Hematopoietic multipotent progenitor cell treated with erythropoietin and hydrocortisone succinate and interleukin-3 and kit ligand, for 15 days (in vitro differentiated cells): ENCODE results near the gene NUB1.

Source experiments
- DNase-seq: peaks from one replicate; pipeline ENCODE4 v3.0.0-alpha.2; 2015; ENCODE audit warnings: low spot score

Gene NUB1

DNA sequence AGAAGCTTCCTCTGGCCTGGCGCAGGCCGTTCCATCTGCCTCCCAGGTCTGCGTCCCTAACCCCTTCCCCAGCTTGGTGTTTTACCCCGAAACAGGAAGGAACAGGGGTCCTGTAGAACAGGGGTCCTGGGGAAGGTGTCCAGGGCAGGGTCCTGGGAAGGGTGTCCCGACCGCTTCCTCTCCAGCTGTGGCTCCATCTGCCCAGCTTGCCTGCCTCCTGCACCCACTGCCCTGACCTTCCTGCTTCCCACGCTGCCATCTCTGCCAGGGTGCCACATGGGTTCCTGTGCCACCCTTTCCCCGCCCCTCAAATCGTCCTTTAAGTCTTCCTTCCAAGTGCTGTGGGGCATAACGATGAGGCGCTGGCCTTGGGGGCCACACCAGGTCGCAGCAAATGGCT is 35.8 kb downstream of the NUB1 start:
- no peak for DNase-seq

DNA sequence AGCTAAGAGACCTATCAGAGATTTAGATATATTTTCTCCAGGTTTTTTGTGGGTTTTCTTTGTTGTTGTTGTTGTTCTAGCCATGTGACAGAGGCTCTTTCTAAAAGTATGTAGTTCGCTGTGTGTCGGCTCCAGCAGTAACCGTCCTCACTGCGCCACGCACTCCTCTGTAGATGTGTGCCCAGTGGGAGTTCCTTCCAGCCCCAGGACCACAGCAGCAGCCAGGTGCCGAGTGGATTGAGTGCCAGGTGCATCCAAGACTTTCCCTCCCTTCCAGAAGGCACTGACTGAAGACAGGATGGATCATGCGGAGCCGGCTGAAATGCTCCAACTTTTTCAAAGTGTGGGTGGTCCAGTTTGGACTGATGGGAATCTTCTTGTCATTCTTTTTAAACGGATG is 36.4 kb downstream of the NUB1 start:
- no peak for DNase-seq

DNA sequence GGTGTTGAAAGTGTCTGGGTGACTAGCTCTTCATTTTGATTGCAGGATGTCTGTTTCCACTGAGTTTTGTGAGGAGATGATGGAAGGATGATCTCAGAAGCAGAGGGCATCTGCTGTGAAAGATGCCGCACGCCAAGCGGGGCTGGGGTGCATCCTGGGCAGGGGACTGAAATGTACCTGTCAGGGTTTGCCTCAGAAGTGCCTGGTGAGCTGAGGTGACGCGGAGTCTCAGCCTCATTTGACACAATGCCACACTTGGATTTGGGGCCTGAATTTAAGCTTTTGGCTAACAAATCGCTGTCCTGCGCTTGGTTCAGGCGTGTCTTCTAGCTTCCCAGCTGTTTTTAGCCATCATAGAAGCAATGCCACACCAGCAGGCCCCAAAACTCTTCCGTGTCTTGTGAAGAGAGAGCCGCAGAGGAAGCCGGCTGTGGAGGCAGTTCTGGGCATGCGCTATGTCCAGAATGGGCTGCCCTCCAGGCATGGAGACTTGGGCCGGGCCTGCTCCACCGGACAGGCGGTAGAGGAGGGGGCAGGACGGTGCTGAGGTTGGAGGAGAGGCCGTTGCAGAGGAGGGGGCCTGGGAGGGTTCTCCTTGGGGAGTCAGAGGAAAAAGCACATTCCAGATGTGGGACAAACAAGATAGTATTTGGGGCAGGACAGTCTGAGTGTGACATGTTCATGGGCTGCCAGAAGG is 37.0 kb downstream of the NUB1 start:
- no peak for DNase-seq

DNA sequence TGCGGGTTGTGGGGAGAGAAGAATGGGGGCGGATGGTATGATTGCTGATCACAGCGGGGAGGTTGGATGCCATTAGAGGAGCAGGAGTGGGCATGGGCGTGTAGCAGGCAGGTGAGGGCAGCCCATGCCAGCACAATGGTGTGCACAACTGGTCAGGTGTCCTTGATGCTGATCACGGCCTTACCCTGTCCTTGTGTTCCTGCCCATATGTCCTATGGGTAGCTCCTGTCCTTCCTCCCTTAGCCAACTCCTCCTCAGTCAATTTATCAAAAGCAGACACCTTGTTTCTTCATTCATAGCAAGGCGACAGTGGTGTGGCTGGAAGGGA is 37.5 kb downstream of the NUB1 start:
- DNase-seq, result no peak

DNA sequence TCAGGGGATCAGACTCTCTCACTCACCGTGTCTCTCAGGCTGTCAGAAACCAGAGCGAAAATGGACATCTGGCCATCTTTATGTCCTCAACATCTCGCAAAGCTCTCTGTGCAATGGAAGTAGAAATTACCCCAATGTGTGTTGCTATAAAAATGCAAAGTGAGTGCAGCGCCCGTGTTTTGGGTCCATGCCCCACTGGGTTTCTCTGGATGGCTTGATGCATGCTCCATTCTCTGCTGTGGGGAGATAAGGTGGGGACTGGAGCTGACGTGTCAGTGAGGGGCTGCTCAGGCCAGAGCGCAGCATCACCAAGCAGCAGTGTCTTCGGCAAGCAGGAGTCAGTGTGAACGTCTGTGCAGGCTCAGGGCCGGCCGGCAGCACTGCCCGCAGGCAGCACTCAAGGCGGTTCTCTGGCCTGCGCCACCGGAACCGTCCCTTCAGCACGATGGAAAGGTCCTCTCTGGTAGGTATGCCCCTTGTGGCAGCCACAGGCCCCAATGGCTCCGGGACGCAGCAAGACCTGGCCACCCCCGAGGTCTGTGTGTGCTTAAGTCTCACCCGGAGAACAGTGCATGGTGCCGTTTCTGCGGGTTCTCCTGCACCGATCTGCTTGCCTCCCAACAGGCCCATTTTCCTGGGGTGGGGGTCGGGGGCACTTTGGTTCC is 38.1 kb downstream of the NUB1 start:
- DNase-seq, result no peak

DNA sequence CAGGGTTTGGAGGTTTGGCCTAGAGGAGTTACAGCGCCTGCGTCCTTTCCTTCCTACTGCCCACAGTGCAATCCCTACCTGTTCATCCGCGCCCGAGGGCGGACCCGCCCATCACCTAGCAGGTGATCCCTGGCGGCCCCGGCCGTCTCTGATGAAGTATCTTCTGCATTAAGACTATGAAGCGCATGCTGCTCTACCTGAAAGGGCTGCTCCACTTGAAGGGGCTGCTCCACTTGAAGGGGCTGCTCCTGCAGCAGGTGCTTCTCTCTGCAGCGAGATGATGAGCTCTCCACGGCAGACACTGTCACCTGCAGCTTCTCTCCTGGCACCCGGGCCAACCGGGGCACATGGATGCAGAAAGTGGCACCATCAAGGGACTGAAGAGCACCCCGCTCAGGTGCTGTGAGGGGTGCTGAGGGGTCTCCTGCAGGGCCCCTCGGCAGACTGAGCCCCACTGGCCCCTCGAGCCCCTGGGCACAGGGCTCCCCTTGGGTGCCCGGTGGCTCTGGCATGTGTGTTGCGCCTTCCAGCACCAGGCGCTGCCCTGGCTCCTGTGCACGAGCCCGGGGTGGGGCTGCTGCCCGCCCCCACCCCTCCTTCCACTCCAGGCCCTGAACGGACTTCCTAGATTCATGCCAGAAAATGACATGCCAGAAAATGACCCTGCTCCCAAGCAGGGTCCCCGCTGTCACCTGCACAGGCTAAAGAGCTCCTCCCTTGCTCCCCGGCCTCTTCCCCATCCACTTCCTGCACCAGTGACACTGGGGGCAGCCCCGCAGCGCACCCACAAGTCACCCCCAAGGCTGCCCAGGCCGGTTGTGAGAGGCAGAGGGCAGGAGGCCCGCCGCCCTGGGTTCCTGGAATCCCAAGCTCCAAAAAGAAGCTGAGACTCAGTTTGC is 38.8 kb downstream of the NUB1 start:
- no peak for DNase-seq

DNA sequence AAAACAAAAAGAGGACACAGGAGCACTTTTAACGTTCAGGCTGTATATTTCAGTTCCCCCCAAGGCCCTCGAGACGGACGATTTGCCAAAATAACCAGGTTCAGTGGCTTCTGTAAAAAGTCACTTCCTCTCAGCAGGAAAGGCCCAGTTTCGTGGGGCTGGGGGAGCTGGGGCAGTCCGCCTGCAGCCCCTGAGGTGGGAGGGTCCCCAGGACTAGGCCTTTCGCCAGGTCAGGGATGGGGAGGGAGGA is 39.4 kb downstream of the NUB1 start:
- DNase-seq, result no peak

DNA sequence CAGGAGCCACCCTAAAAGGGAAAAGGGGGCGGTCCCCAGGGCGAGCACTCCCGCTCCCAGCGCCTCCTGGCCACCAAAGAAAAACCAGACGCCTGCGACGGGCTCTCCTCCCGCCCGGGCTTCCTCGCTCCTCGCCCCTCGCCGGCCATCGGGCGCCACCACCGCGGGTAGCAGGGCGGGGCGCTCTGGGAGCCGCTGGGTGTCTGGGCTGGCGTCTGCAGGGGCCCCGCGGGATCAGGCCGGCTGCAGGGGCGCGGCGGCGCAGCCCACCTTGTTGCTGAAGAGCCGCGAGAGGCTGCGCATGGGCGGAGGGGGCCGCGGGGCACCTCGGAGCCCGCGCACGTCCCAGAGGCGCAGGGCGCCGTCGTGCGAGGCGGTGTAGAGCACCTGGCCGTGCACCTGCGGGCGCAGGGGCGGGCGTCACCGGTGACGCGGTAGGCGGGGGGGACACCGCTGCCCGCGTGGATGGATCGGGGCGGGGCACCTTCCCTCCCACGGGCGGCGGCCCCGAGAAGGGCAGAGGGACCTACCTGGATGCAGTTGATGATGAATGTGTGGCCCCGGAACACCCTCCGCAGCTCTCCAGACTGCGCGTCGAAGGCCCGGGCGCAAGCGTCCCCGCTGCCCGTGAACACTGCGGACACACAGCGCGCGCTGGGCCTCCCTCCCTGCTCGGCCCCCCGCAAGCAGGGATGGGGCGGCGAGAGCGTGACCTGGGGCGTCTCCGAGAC is 39.9 kb downstream of the NUB1 start:
- no peak for DNase-seq

DNA sequence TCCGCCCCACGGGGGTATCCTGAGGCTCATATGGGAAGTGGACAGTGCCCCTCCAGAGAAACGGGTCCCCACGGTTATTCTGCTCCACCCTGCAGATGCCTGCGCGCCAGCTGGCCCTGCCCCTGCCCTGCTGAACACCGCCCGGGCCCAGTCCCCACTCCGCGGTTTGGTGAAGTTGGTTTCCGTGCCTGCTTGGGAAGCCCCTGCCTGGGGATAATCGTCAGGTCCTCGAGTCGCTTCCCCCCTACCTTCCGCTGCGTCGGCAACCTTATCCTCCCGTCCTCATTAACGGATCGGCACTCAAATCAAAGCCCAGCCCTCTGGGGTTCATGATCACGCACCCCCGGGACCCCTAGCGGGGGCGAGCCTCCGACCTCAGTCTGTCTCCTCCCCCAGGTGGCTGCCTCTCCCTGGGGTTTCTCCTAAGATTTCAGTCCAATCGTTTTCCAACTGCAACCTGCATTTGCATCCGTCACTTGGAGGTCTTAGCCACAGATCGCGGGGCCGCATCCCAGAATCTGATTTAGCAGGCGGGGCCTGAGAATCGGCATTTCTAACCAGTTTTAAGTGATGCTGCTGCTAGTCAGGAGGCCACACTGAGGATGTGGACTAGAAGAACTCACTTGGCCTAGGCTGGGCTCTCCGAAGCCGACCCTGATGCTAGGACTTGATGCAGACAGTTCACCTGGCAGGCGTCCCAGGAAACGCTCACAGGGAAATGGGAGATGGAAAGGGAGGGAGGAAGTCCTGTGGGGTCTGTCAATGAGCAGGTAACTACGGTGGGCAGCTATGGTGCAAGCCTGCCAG is 40.7 kb downstream of the NUB1 start:
- DNase-seq, result no peak

DNA sequence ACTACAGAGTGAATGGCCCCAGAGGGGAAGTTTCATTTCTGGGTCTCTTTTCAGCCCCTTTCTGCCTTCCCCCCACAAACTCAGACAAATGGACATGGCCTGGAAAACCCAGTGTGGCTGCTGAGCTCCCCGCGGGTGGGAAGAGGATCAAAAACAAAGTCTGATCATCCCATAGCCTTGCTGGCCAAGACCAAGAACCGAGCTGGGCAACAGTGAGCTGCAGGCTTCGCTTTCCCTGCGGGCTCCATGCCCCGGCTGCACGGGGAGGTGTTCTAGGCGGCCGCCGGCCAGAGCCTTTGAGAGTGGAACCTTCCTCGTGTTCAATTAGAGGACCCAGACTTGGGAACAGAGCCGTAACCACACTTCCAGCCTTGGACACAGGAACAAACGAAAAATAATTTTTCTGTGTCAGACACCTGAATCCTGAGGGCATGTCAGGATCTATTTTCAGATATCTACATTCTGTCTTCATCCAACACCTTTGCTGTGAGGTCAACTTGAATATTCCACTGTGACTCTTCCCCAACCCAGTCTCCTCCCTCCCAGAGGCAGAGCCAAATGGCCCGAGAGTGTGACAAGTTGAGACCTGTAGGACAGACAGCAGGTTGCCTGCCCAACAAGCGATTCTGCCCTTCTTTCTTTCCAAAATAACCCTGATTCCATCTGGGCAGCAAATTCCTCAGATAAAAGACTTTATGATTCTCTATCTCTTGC is 42.2 kb downstream of the NUB1 start:
- DNase-seq, result no peak

DNA sequence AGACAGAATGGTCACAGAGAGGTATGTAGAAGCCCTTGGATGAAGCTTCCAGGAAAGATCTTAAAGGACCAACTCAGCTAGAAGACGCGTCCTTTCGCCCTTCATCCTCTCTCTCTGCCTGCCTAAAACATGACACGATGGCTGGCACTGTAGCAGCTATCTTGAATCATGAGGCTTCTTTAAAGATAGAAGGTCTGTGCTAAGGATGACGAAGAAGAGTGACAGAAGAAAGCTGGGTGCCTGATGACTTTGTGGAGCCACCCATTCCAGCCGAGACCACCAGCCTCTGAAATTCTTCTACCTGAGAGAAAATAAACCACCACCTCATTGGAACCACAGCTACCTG is 42.7 kb downstream of the NUB1 start:
- DNase-seq, result no peak

DNA sequence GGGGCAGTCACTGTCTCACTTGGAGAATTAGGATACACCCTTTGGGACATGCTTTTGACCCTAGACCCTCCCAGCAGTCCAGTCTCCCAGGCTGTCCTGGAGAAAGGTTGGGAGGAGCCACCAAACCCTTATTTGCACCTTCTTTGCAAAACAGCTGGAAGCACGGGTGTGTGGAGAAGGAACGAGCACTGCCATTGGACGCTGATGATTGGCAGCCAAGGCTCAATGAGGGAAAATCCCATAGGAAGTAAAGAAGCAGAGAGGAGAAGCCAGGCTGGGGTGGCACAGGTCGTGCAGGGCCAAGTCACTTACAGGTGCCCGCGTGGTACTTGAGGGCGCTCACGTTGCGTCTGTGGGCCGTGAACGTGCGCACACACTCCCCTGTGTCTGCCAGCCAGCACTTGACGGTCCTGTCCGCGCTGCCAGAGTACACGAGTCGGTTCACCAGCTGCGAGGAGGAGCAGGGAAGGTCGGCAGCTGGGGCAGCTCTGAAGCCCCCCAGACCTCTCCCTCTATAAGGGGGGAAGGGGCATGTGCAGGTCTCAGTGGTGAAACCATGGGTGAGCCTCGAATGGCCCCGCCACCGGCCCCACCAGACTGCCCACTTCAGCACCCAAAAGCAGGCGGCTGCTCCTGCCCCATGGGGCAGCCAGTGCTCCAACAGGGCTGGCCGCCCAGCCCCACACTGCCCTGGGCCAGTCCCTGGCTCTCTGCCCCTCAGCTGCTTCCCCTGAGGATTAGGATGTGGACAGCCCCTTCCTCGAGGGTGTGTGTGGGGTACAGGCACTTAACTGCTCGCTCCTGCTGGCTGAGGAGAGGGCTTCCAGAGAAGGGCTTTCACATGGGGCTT is 43.4 kb downstream of the NUB1 start:
- no peak for DNase-seq

DNA sequence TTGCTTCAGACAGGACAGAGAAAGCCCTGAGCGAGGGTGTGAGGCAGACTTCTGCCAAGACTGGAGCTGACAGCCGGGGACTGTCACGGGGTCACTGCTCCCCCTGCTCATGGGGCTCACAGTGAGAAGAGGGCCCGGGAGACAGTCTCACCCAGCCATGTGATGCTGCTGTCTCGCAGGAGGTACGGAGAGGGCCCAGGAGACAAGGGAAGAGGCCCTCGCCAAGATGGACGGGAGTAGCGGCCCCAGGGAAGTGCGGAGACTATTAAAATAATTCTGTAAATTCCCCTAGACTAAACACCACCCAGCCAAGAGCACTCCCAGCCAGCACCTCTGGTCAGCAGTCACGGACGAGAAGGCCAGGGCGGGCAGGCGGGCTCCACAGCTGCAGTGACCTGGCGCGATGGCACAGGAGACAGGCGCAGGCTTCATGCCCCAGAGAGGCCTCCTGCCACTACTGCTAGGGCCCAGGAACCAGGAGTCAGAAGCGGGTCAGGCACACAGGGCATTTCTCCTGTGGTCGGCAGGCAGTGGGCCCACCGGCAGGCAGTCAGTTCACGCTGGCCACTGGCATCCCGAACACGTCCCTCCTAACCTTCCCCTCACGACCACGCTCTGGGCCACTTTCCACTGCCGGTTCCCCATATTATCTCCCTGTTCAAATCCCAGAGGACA is 44.2 kb downstream of the NUB1 start:
- DNase-seq, result no peak

DNA sequence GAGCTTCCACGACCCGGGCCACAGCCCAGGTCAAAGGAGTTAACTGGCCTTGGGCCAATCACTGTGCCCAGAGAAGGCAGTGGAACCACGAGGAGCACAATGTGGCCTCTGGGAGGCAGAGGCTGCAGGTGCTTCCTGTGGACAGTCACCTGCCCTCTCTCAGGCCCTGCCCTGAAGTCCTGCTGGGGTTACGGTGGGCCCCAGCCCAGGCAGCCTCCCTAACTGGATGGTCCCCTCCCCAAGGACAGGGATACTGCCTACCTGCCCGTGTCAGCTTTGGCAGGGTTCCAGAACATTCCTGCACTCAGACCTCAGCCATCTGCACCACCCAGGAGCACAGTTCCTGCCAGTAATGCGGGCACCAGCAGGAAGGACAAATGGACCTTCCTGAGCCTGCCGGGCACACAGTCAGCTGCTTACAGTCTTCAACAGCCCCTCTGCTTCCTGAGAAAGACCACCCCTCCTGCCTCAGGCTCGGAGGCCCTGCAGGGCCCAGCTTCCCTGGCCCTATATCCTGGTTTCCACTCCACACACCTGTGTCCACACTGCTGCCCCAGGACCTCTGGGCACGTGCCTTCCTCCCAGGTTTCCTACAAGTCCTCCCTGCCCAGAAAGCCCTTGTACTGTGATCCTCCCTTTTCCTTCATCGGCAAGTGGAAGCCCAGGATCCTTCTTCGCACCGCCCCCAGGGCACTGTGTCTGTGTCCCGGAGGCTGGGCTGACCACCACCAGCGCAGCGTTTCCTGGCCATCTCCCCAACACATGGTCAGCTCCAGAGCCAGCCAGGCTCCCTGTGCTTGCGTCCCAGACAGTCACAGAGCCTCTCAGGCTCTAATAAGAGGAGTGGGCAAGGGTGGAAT is 44.9 kb downstream of the NUB1 start:
- DNase-seq, result no peak

DNA sequence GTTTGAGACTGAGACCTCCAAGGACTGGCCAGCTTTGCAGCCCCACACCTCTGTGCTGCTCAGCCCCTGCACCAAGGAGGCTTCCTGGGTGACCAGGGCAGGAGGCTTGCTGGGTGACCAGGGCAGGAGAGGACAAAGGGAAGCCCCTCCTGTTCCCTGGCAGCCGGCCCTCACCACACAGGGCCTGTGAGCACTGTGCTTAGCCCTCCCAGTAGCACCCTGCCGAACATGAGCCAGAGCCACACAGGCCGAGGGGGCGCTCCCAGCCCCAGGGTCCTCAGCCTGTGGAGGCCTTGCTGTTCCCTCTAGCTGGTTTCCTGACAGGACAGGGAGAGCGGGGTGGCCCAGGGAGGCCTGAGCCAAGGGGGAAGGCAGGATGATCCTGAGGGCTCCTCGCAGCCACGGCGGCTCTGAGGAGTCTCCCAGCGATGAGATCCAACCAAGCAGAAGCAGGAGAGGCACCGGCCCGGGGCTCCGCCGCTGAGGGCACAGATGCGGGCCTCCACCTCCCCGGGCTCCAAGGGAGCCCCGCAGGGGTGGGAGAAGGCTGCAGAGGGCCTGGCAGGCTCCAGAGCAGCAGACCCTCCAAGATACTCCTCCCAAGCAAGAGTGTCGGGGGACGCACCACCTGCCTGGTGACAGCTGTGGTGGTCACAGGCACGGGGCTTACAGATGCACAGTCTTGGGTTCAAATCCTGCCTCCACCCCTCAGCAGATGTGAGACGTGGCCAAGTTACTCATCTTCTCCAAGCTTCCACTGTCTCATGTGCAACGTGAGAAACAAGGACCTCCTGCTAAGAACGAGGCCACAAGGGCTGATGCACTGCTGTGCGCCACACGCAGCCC is 45.8 kb downstream of the NUB1 start:
- no peak for DNase-seq

DNA sequence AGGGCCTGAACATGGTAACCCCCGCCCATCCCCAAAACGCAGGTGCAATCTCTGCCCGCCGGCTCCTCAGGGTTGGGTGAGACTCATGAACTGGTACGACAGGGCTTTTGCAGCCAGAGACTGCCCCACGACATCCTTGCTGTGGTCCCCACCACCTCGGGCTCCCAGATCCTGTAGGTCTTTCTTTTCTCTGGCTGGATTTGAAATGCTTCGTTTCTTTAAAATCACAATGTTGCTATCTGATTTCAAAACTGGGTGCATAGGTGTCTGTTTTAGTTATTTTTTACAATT is 46.3 kb downstream of the NUB1 start:
- no peak for DNase-seq

DNA sequence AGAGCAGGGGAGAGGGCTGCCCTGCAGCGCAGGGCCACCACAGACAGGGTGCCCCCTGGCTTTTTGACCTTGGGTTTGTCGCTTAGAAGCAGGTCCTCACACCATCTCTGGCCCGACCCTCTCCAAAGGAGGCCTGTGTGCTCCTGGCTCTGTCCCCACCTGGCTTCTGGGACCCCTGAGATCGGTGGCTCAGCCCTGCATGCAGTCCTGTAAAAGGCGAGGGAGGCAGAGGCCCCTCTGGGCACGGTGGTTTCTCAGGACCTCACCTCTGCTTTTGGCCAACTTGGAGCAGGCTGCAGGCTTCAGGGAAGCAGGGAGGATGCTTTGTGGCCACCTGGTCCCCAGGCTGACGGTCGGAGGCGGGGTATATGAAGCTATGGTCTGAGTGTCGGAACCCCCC is 46.8 kb downstream of the NUB1 start:
- no peak for DNase-seq

DNA sequence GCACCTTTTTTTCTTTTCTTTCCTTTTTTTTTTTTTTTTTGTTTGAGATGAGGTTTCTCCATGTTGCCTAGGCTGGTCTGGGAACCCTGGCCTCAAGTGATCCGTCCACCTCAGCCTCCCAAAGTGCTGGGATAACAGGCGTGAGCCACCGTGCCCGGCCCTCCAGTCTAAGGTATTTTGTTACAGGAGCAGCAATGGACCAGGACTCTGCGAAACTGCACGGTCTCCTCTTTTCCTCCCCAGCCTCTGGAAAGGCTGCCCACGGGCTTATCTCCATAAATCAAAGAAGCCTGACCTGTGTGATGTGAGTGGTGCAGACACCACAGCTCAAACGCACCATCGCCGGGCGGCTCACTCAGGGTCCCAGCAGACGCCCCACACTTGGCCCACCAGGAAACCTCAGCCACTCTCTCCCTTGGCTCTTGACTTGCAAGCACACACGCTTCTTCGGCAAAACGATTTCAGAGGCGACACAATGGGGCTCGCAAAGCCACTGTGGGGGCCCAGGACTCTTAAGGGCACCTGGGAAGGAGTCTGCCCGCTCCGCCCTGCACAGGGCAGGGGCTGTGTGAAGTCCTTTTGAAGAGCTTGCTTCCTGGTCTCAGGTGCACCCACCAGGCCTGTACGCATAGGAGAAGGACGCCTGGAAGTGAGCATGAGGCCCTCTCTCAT is 47.6 kb downstream of the NUB1 start:
- DNase-seq, result no peak
